NOMO-1 treated with DMSO at 0.1 percent for 48 hours (cell line): ENCODE data around the gene SLC13A2.
"Not testable (repeated sequence)": the region's sequence is repeated elsewhere in the genome, so short reads cannot be mapped to it uniquely, and the experiment has no call there.

Experiments used
- DNase-seq: peaks from one replicate; lab custom pipeline; 2025; ENCODE audit not compliant: unreplicated experiment; lab: John Stamatoyannopoulos, UW

Gene SLC13A2, protein sequence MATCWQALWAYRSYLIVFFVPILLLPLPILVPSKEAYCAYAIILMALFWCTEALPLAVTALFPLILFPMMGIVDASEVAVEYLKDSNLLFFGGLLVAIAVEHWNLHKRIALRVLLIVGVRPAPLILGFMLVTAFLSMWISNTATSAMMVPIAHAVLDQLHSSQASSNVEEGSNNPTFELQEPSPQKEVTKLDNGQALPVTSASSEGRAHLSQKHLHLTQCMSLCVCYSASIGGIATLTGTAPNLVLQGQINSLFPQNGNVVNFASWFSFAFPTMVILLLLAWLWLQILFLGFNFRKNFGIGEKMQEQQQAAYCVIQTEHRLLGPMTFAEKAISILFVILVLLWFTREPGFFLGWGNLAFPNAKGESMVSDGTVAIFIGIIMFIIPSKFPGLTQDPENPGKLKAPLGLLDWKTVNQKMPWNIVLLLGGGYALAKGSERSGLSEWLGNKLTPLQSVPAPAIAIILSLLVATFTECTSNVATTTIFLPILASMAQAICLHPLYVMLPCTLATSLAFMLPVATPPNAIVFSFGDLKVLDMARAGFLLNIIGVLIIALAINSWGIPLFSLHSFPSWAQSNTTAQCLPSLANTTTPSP

DNA sequence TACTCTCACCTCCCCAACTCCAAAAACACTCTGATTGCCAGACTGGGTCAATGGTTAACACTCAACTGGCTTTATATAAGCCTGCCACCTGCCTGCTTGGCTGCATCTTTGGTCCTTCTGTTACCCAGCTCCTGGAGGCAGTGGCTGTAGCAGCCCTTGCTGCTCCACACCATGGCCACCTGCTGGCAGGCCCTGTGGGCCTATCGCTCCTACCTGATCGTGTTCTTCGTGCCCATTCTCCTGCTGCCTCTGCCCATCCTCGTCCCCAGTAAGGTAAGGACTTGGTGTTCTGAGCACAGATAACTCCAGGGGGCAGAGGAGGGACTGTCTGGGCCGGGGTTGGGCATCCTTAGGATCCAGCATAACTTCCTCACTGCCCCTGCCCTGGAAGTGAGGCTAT is at the start of gene SLC13A2:
SLC13A2 (plus strand) TSS at position 103 of the 400 bp plus-strand sequence; CDS start at position 172, 69 bp downstream.
- DNase-seq = no peak

DNA sequence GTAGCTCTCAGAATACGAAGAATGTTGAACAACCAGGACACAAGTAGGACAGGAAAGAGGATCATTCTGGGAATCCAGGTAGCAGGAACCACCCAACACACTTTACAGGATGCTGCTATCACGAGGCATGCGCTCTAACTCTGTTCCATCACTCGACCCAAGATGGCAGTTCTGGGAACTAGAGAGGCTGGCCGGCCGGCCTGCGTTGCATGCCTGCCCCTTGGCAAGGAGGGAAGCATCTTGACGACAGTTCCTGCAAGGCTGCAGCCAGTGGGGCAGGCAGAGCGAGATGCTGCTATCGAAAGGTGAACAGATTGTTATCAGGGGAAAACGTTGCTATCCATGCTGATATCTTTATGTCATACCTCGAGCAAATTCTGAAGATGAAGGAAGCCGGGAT is 48.2 kb upstream of the SLC13A2 start:
- no peak for DNase-seq

DNA sequence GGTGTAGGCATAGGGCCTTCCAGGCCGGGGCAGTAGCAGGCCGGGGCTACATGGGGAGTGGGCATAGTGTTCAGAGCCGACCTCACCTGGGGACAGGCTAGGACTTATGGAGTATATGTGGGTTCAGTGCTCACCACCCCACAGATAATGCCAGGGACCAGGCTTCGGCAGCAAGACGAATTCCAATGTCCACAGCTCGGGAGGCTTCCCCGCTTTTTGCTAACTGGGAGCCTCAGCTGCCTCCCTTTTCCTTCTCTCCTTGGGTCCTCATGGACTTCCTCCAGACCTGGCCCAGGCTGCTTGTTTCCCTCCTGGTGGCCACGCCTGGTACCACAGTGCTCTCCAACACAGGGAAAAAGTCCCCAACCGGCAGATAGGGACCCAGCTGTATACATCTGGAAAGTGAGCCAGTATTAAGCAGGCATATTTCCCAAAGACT is 47.3 kb upstream of the SLC13A2 start:
- no peak for DNase-seq

DNA sequence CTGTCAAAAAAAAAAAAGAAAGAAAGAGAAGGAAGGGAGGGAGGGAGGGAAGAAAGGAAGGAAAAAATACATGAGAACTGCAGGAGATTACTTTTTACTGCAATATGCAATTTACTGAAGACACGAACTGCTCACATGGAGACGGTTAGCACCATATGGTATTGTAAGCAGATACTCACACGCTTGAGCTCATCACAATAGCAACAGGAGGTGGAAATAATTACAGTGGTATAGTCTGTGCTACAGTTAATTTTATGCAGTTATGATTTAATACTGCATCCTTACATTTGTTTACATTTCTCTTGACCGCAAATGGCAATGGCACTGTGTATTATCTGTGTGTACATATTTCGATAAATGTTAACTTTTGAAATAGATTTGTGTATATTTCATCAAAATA is 46.1 kb upstream of the SLC13A2 start:
- no peak for DNase-seq

DNA sequence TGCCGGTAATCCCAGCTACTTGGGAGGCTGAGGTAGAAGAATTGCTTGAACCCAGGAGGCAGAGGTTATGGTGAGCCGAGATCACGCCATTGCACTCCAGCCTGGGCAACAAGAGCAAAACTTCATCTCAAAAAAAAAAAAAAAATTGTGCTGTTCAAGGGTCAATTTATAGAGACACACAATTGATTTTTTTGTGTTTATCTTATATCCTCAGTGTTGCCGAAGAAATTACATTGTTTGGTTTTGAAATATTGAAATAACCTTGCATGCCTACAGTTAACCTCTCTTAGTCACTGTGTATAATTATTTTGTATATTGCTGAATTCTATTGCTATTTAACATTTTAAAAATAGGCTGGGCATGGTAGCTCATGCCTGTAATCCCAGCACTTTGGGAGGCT is 45.5 kb upstream of the SLC13A2 start:
- not testable (repeated sequence) for DNase-seq

DNA sequence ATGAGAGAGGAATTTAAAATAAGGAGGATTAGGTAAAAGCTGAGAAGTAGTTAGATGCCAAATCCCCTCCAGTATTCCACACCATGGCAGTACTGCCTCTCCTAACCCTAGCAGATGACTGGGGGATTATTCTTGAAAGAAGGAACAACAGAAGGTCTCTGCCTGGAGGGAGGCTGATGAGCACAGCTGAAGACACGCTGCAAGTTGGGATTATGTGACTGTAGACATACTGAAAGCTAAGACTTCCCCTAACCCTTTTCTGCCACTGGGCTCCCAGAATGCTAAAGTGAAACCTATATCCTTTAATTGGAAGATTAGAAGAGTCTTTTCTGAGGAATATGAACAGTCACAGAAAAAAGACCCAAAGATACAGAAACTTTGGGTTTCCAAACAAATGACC is 39.7 kb upstream of the SLC13A2 start:
- DNase-seq = no peak

DNA sequence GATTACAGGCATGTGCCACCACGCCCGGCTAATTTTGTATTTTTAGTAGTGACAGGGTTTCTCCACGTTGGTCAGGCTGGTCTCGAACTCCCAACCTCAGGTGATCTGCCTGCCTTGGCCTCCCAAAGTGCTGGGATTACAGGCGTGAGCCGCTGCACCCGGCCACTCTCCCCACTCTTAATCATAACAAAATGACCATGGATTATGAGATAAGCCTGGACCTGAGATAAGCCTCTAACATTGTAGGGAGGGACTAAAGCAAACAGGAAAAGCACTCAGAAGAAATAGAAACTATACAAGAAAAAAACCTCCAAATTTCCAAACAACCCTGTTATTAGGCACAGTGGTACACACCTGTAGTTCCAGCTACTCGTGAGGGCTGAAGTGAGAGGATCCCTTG is 39.1 kb upstream of the SLC13A2 start:
- DNase-seq = not testable (repeated sequence)

DNA sequence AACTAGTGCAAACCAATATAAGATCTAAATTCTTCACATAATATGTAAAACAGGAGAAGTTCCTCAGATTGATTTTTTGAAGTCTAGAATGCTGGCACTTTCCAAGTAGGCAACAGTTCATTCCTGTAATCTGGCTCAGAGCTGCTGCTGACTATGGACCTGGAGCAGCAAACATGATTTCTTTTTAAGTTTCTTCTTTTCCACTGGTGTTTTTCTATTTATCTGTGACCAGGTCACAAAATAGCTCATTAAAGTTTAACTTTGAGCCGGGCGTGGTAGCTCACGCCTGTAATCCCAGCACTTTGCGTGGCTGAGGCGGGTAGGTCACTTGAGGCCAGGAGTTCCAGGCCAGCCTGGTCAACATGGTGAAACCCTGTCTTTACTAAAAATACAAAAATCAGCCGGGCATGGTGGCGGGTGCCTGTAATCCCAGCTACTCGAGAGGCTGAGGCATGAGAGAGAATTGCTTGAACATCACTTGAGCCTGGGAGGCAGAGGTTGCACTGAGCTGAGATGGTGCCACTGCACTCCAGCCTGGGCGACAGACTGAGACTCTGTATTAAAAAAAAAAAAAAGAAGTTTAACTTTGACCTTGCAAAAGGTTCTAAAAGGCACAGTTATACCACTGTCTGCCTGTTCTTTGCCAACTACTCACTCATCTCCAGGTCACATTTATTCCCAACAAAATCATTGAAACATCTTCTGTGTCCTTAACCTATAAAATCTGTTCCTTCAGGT is 29.4 kb upstream of the SLC13A2 start:
- DNase-seq = no peak

DNA sequence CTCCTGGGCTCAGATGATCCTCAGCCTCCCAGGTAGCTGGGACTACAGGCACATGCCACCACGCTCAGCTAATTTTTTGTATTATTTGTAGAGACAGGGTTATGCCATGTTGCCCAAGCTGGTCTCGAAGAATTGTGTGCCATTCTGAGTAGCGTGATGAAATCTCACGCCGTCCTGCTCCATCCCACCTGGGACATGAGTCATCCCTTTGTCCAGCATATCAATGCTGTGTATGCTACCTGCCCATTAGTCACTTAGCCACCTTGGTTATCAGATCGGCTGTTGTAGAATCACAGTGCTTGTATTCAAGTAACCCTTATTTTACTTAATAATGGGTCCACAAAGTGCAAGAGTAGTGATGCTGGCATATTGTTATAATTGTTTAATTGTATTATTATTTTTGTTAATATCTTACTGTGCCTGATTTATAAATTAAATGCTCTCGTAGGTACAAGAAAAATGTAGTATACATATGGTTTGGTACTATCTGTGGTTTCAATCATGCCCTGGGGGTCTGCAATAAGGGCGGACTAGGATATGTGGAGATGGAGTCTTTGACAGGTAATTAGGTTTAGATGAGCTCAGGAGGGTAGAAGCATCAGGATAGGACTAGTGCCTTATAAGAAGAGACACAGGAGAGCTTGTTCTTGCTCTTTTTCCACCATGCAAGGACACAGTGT is 26.6 kb upstream of the SLC13A2 start:
- no peak for DNase-seq

DNA sequence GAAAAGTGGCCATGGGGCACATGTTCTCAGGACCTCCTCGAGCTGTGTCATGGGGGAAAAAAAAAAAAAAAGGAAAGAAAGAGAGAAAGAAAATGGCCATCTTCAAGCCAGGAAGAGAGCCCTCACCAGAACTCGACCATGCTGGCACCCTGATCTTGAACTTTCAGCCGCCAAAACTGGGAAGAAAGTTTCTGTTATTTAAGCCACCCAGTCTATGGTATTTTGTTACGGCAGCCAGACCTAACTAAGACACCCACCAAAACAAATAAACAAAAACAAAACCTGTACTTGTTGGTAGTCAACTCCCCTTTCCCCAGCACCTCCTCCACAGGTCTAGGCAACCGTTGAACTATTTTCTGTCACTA is 26.1 kb upstream of the SLC13A2 start:
- no peak for DNase-seq

DNA sequence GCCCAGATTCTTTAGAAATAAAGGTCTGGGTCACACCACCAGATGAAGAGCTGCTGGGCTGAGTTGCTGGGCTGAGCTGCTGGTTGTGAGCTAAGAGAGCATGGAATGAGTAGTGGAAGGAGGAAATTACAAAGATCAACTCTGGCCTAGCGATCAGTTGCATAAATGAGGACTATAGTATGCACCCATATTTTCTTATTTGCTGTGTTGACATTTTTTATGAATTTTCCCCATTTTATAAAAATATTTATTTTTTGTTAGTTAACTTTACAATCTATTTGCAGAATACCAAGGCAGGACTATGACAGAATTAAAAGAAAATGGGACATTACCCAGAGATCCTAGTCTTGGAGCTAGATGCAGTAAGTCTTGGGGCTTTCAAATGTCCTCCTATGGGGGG is 23.6 kb upstream of the SLC13A2 start:
- no peak for DNase-seq

DNA sequence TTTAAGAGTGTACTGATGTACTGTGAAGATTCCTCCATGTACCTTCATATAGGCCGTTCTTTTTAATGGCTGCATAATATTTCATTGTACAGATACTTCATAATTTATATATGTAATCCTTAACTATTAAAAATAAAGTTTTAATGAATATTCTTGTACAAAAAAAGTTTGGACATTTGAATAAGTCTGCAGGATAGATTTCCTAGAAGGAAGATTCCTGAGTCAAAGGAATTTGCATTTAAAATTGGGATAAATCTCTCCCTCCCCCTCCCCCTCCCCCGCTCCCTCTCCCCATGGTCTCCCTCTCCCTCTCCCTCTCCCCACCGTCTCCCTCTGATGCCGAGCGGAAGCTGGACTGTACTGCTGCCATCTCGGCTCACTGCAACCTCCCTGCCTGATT is 15.6 kb upstream of the SLC13A2 start:
- no peak for DNase-seq

DNA sequence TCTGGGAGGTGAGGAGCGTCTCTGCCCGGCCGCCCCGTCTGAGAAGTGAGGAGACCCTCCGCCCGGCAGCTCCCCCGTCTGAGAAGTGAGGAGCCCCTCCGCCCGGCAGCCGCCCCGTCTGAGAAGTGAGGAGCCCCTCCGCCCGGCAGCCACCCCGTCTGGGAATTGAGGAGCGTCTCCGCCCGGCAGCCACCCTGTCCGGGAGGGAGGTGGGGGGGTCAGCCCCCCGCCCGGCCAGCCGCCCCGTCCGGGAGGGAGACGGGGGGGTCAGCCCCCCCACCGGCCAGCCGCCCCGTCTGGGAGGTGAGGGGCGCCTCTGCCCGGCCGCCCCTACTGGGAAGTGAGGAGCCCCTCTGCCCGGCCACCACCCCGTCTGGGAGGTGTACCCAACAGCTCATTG is 14.6 kb upstream of the SLC13A2 start:
- not testable (repeated sequence) for DNase-seq

DNA sequence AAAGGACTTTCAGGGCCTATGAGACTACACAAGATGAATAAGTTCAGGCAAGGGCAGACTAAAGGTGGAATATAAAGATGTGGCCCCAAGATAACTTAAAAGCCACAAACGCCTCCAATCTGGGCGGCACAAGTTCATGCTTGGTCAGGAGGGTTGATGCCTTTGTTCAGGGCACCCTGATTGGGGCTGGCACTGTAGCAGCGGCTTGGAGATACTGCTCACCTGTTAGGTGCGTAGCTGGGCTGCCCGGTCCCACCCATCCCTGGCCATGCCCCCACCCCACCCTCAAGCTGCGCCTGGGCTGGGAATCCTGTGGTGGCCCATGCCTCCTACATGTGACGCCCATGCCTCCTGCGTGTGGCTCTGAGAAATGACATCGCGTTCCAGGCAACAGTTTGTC is 12.5 kb upstream of the SLC13A2 start:
- no peak for DNase-seq

DNA sequence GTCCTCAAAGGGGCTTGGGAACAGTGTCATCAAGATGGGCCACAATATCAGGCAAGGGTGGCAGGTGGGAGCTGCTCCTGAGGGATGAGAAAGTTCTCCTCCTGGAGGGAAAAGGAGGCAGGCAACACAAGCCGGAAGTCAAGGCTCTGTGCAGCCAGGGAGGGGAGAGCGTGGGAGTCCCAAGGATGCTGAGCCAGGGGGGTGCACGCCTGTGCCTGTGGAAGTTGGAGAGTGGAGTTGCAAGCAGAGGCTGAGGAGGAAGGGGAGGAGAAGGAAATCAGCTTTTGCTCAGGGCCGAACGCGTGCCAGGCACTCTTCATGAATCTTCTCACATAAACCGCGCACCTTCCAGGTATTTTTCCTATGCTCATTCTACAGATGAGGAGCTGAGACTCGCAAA is 7.4 kb upstream of the SLC13A2 start:
- DNase-seq = no peak

DNA sequence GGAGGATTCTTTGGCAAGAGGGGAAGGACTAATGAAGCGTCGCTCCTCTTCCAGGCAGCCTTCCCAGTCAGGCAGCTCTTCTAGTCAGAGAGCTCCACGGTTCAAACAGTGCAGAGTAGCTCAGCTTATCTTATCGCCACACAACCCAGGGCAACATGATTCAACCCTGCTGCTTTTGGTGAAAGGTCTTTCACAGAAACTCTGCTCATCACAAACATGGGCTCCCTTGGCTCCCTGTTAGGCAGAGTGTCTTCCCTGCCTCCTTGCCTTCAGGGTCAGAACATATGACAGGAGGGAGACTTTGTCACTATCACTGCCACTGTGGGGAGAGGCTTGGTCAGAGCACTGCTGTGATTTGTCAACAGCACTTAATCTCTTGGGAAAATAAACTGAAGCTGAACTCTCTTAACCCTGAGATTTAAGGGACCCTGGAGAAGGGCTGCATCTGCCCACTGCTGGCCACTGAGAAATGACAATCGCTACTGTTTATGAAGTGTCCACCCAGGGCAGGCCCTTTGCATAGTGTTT is 6.9 kb upstream of the SLC13A2 start:
- no peak for DNase-seq

DNA sequence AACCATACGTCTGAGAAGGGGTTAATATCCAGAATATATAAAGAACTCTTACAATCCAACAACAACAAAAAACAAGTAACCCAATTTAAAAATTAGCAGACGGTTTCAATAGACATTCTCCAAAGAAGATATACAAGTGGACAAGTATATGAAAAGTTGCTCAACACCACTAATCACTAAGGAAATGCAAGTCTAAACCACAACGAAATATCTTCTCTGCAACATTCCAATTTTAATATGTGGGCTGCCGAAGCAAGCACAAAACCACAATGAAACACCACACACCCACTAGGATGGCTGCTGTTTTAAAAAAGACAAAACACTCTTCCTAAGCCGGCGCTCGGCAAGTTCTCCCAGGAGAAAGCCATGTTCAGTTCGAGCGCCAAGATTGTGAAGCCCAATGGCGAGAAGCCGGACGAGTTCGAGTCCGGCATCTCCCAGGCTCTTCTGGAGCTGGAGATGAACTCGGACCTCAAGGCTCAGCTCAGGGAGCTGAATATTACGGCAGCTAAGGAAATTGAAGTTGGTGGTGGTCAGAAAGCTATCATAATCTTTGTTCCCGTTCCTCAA is 5.9 kb upstream of the SLC13A2 start:
- DNase-seq = peak; percentile 69

DNA sequence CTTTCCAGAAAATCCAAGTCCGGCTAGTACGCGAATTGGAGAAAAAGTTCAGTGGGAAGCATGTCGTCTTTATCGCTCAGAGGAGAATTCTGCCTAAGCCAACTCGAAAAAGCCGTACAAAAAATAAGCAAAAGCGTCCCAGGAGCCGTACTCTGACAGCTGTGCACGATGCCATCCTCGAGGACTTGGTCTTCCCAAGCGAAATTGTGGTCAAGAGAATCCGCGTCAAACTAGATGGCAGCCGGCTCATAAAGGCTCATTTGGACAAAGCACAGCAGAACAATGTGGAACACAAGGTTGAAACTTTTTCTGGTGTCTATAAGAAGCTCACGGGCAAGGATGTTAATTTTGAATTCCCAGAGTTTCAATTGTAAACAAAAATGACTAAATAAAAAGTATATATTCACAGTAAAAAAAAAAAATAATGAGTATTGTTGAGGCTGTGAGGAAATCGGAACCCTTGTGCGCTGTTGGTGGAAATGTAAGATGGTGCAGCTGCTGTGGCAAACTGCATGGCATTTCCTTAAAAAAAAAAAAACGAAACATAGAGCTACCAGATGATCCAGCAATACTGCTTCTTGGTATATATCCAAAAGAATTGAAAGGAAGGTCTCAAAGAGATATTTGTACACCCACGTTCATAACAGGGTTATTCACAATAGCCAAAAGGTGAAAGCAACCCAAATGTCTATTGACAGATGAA is 5.3 kb upstream of the SLC13A2 start:
- DNase-seq = peak; percentile 45

DNA sequence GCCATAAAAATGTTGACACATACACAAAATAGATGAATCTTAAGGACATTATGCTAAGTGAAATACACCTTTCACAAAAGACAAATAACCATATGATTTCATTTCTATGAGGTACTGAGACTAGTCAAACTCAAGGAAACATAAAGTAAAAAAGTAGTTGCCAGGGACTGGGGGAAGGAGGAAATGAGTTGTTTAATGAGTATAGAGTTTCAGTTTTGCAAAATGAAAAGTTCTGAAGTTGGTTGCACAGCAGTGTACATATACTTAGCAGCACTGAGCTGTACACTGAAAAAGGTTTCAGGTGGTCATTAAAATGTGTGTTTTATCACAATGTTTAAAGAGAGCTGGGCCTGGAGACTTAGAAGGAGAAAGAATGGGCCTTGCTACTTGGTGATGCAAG is 4.7 kb upstream of the SLC13A2 start:
- peak; percentile 31 for DNase-seq

DNA sequence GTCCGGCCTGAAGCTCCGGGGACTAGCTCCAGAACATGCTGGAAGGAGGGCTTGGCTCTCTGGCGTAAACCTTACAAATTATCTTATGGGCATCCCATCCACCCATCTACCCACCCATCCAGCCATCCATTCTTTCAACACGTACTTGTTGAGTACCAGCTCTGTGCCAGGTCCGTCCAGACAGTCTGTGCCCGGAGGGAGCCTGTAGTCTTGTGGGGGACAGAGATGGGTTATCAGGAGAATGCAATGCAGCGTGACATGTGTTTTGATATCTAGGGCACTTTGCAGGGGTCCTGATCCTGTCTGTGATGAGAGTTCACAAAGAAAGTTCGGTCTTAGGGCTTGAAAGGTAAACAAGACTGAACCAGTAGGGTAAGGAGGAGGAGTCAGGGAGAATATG is 4.1 kb upstream of the SLC13A2 start:
- no peak for DNase-seq
